ENCODE data around the gene ANP32B.
"Not testable (repeated sequence)": the region's sequence is repeated elsewhere in the genome, so short reads cannot be mapped to it uniquely, and the experiment has no call there.

Gene ANP32B

DNA sequence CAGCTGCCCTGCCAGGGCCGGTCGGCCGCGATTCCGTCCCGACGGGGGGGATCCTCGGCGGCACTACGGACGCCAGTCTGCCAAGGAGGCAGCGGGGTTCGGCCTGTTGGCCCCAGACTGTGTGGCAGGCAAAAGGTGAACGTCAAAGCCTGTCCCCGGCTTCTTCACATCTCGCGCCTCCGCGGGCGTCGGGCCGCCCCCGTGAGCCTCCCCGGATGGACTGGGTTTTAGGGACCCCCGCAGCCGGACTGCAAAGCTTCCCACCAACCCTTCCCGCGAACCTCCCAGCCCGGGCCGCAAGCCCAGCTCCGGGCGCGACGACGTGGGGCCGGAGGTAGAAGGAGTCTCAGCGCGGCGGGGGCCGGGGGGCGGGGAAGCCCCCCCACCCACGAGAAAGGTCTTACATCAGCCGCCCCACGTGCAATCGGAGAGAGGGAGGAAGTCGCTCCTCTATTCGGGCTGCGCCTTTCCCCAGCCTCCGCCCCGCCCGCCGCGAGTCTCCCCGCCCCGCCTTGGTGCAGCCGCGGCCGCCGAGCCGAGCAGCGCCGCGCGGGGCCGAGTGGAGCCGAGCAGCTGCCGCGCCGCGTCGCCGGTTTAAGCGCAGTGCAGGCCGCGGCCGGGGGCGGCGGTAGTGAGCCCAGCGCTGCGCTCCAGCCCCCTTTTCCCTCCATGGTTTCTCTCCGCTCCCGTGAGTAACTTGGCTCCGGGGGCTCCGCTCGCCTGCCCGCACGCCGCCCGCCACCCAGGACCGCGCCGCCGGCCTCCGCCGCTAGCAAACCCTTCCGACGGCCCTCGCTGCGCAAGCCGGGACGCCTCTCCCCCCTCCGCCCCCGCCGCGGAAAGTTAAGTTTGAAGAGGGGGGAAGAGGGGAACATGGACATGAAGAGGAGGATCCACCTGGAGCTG lies at the start of gene ANP32B:
ANP32B (plus strand) TSS at position 659 of the 906 bp plus-strand sequence; CDS start at position 874, 215 bp downstream.
- in situ Hi-C loops (cut with MboI; ENCODE audit: low sequenced_read_pairs), result no loop called here

DNA sequence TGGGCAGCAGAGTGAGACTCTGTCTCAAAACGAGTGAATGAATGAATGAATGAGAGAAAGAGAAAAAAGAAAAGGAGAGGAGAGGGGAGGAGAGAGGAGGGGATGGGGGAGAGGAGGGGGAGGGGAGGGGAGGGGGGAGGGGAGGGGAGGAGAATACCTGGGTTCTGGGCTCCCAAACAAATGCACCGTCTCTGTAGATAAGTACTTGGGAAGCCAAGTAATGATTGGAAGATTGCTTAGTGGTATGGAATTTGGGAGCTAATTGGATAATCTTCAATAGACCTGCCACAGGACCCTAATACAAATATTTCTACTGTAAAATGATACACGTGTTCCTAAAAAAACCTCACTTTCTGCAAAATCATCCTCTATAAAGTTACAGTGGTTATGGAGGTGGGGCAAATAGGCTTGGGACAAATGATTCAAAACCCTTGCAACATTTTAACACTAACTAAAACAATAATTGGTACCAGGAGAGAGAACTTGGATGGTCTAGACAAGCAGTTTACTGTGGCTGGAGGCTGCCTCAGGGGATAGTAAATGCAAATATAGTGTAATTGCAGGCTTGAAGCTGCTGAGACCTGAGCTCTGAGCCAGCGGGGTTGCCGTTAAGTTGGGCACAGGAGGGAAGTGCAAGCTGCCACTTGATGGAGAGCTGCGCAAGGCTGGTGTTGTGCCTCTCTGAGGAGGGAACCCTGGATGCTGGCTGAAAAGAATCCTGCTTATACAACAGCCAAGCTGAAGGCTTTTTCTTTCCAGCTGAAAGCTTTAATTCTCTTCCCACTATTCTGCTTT lies 48.6 kb upstream of the ANP32B start:
- in situ Hi-C loops (cut with MboI; ENCODE audit: low sequenced_read_pairs), result no loop called here

DNA sequence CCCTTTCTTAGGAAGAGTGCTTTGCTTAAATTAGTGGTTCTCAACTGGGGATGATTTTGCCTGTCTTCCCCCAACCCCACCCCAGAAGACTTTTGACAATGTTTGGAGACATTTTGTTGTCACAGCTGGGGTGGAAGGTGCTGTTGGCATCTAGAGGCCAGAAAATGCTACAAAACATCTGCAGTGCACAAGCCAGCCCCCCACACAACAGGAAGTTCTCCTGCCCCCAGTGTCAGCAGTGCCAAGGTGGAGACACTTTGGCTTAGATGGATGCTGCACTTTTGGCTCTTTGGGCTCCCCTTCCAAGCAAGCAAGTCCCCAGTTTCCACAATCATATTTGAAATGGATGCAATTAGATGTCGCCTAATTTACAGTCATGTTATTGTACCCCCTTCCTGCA lies 47.9 kb upstream of the ANP32B start:
- in situ Hi-C loops (cut with MboI; ENCODE audit: low sequenced_read_pairs), result no loop called here

DNA sequence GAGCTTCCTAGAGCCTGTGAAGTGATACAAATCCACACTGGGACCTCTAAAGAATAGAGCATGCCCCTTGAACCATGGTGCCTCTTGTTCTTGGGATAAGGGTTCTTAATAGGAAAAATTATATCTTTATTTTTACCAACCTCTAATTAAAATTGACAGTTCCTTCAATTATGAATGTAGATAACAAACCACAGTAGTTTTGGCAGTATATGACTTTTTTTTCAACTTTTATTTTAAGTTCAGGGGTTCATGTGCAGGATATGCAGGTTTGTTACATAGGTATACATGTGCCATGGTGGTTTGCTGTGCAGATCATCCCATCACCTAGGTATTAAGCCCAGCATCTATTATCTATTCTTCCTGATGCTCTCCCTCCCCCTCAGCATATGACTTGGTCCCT lies 46.1 kb upstream of the ANP32B start:
- in situ Hi-C loops (cut with MboI; ENCODE audit: low sequenced_read_pairs), result no loop called here

DNA sequence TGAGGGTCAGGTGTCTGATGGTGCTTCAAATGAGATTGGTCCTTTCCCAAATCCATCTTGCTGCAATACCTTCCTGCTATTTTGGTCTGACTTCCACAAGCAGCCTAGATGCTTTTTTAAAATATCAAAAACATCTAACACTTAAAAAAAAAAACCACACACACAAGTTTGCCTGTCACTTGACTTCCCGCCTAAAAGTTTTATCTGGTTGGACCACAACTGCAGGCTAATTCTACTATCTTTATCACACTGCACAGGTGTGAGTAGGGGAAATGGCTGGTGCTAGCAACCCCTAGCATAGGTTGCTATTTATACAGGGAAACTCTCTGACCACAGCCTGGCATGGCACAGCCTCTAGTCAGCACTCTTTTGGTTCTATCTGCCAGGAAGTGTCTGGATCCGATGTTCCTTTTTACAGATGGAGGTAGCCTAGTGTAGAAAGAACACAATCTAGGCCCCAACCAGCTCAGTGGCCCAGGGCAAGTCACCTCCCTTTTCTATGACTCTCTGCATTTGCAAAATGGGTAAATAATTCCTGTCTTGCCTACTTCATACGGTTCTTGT lies 45.0 kb upstream of the ANP32B start, which contains the start of gene HEMGN:
HEMGN (minus strand) TSS at position 92 of the 564 bp plus-strand sequence; CDS start at position 56, 36 bp downstream.
- in situ Hi-C loops (cut with MboI; ENCODE audit: low sequenced_read_pairs), result no loop called here

DNA sequence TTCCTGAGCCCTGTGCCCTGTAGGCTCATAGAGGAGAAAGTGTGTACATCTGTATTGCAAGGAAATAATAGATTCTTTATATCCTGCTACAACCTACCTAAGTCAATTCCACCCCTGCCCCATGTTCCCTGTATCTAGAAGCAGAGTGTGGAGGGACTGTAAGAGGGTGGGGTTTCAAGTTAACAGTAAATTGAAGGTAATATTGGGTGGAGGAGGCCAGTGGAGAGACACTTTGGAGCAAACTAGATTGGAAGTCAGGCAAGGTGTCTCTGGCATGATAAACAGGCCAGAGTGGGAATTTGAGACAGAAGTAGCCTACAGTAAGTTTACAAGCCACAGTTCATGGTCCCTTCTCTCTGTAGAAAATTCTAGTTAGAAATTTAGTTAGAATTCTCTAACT lies 42.9 kb upstream of the ANP32B start:
- in situ Hi-C loops (cut with MboI; ENCODE audit: low sequenced_read_pairs), result no loop called here

DNA sequence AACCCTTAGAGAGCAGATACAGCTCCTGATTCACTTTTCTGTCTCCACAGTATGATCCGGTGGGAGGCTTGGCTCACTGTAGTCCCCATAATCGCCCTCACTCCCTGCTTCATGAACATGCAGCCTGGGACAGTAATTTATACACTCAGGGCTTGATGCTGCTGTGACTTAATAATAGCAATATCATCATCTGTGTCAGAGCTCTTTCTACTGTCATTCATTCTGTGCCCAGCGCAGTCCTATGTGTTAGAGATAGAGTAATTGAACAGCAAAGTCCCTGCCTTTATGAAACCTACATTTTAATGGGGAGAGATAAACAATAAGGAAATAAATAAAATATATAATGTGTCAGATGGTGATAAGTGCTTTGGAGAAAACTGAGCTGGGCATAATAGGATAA lies 42.4 kb upstream of the ANP32B start:
- in situ Hi-C loops (cut with MboI; ENCODE audit: low sequenced_read_pairs), result no loop called here

DNA sequence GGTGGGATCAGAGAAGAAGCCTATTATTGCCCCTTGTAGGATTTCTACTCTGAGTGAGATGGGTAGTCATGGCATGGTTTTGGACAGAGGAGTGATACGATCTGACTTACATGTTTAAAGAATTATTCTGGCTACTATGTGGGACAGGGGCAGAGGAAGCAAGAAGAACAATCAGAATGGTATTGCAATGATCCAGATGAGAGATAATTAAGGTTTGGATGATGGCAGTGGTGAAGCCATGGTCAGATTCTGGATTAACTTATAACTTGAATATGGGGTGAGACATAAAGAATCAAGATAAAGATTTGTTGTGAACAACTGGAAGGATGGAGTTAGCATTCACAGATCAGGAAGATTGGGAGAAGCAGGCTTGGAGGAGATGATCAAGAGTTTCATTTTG lies 41.8 kb upstream of the ANP32B start:
- in situ Hi-C loops (cut with MboI; ENCODE audit: low sequenced_read_pairs), result no loop called here

DNA sequence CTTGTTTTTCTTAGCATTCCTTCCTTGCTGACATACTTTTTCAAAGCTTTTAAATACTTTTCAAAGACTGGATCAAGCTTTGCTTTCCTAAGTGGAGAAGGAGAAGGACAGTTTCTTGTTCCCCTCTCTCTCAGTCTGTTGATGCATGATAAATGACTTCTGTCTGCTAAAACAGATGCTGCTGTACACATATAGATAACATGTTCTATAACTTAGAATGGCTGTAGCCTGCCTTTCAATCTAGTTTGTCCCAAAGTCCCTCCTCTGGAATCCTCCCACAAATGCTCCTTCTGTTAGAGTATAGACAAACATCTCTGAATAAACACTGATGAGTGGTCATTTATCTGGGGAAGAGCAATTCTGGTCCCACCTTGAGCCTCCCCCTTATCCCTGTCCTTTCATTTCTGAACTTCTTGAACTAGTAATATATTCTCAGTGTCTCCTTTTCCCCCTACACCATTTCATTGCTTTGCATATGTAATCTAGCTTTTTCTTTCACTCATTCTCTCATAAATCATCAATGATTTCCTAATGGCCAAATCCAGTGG lies 39.8 kb upstream of the ANP32B start:
- in situ Hi-C loops (cut with MboI; ENCODE audit: low sequenced_read_pairs), result no loop called here

DNA sequence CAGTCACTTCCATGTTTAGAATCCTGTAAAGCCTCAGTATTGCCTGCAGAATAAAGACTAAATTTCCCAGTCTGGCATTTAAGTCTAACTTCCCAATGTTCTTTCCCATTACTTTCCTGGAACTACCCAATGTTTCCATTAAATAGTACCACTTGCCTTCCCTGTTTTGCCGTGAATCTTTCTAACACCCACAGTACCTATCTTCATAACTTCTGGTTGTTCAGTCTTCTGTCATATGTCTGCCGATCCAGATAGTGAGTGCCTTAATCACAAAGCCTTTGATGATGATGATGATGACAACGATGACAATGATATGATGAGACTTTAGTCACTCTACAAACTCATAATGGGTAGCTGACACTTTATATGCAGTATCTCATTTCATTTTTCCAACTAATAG lies 38.5 kb upstream of the ANP32B start:
- in situ Hi-C loops (cut with MboI; ENCODE audit: low sequenced_read_pairs), result no loop called here

DNA sequence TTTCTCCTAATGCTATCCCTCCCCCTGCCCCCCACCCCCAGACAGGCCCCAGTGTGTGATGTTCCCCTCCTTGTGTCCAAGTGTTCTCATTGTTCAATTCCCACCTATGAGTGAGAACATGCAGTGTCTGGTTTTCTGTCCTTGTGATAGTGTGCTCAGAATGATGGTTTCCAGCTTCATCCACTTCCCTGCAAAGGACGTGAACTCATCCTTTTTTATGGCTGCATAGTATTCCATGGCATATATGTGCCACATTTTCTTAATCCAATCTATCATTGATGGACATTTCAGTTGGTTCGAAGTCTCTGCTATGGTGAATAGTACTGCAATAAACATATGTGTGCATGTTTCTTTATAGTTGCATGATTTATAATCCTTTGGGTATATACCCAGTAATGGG lies 37.7 kb upstream of the ANP32B start:
- in situ Hi-C loops (cut with MboI; ENCODE audit: low sequenced_read_pairs), result not testable (repeated sequence)

DNA sequence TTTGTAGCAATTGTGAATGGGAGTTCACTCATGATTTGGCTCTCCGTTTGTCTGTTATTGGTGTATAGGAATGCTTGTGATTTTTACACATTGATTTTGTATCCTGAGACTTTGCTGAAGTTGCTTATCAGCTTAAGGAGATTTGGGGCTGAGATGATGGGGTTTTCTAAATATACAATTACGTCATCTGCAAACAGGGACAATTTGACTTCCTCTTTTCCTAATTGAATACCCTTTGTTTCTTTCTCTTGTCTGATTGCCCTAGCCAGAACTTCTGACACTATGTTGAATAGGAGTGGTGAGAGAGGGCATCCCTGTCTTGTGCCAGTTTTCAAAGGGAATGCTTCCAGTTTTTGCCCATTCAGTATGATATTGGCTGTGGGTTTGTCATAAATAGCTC lies 36.0 kb upstream of the ANP32B start:
- in situ Hi-C loops (cut with MboI; ENCODE audit: low sequenced_read_pairs), result not testable (repeated sequence)

DNA sequence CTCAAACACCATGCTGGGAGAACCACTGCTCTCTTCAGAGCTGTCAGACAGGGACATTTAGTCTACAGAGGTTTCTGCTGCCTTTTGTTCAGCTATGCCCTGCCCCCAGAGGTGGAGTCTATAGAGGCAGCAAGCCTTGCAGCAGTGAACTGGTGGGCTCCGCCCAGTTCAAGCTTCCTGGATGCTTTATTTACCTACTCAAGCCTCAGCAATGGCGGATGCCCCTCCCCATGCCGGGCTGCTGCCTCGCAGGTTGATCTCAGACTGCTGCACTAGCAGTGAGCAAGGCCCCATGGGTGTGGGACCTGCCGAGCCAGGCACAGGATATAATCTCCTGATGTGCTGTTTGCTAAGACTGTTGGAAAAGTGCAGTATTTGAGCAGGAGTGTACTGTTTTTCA lies 32.3 kb upstream of the ANP32B start:
- in situ Hi-C loops (cut with MboI; ENCODE audit: low sequenced_read_pairs), result not testable (repeated sequence)

DNA sequence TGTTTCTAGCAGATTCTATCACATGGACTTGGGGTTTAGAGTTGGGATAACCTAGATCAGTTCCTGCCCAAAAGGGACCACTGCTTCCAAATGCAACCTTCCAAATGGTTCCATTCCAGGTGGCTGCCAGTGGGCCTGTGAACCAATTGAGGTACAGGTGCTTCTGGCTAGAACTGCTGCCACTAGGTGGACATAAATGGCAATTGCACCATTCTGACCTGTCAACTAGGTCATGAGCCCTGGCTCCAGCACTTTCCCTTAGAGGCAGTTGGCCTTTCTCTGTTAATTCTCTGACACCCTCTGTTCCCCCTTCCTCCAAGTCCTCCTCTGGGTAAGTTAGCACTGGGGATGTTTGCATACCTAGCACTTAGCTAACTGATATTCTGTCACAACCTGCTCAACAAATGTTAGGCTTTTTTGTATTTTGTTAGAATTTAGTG lies 28.6 kb upstream of the ANP32B start:
- in situ Hi-C loops (cut with MboI; ENCODE audit: low sequenced_read_pairs), result no loop called here

DNA sequence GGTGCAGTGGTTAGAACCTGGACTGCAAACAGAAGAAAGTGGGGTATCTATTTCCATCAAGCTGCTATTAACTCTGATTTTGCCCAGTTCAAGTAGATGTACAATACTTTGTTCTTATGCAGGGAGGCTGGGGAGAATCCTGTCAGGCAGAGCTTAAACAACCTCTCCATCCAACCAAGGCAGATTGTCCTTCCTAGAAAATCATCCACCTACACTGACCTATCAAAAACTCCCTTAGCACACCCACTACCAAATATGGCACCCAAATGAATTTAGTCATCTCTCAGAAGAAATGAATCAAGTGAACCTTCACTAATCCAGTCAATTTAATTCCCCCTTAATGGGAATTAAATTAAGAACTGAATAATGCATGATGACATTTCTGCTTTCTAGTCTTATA lies 26.8 kb upstream of the ANP32B start:
- in situ Hi-C loops (cut with MboI; ENCODE audit: low sequenced_read_pairs), result no loop called here

DNA sequence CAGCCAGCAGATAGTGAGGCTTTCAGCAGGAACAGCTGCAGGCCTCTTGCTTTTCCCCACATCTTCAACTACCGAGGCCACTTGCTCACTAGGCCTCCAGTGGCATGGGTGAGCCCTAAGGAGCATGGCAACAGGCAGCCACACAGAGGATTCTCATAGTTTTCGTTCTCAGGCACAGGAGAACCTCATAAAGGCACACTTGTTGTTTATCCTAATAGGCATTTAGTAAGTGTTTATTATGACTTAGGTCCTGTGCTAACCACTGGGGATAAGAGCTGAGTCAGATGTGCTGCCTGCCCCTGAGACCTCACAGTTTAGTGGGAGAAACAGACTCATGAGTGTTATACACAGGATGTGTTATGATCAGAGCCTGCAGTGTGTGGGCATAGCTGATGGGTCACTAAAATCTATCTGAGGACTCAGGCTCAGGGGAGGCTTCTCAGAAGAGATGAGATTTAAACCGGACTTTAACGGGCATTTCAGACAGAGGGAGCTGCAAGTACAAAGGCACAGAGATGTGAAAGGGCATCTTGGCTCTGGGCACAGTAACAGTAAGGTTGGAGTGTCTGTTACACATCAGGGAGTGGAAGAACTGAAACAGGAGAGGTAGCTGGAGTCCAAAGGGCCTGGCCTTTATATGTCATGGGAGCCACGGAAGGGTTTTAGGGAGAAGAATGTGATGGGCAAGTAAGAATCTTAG lies 24.2 kb upstream of the ANP32B start:
- in situ Hi-C loops (cut with MboI; ENCODE audit: low sequenced_read_pairs), result no loop called here

DNA sequence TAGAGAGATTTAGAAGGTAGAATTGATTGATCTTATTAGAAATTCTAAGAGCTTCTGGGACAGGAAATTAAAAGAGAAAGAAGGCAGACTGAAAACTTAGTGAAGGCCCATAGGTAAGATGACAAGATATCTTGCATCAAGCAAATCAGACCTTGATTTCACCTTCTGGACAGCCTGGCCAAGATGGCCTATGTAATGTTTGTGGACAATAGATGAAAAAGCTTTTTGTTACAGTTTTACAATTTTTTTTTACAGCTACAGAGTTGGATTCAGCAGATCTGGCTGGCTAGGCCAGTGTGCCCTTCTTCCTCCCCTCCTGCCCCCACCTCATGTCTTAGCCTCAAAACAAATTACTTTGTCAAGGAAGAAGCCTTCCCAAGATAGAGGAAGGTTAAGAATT lies 23.6 kb upstream of the ANP32B start:
- in situ Hi-C loops (cut with MboI; ENCODE audit: low sequenced_read_pairs), result no loop called here

DNA sequence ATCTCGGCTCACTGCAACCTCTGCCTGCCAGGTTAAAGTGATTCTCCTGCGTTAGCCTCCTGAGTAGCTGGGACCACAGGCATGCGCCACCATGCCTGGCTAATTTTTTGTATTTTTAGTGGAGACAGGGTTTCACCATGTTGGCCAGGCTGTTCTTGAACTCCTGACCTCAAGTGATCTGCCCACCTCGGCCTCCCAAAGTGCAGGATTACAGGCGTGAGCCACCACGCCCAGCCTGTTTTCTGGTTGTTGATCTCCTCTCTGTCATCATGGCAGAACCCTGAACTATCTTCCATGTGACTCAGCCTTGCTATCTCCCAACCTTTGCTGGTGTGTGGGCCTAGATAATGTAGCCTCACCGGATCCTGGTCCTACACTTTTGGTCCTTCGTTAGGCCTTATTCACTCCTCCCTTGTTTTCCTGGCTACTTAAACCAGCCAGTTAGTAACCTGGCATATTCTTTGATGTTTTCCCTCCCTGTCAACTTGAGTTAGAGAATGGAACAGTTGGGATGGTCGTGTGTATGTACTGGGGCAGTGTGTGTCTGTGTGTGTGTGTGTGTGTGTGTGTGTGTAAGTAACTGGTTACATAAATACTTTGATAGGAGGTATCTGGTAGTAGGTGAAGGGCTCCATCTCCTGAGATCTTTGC lies 22.3 kb upstream of the ANP32B start:
- in situ Hi-C loops (cut with MboI; ENCODE audit: low sequenced_read_pairs), result not testable (repeated sequence)

DNA sequence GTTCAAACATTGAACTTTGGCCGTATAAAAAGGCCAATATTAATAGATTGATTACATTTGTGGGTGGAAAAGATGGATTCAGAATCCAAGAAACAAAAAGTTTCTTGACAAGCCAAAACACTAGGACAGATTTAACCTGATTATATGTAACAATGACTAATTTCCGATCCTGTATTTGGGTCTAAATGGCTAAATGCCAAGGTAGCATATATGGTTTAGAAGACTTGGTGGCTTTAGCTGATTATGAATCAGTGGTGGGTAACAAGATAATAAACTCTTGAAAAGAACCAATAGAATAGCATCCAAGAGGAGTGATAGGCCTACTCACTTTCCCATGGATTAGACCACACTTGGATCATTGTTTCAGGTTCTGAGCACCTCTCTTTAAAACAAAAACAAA lies 21.8 kb upstream of the ANP32B start:
- in situ Hi-C loops (cut with MboI; ENCODE audit: low sequenced_read_pairs), result no loop called here

DNA sequence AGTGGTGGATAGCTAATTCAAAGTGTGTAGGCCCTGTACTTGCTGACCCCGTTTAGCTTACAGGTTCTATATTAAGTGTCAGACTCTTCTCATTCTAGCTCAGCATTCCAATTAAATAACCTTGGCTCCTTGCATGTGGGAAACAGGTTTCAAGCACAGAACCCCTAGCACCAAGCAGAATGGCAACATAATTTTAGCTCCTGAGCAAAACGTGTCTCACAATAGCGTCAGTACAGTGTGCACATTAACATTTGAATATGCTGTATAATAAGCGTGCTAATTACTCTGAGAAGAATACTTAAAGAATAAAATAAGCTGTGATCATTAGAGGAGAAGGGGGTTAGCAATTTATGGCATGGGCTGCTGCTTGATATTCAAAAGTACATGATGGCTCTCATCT lies 21.0 kb upstream of the ANP32B start:
- in situ Hi-C loops (cut with MboI; ENCODE audit: low sequenced_read_pairs), result no loop called here
